PC-9 (cell line): ENCODE data around the gene CDC20. TPM values are rescaled to one million over a fixed set of nuclear protein-coding genes. Genes with fewer than 3 reads are reported as not detected.

Experiments
- BruUV-seq: library from RNA; stranded (reverse); fragments of 400-500 nt; replicated peaks from 2 replicates; lab custom pipeline; 2021; lab: Mats Ljungman, UMichigan
- CTCF ChIA-PET: fragments of 300-600 bp; sonication (Branson Sonifier 250); formaldehyde crosslinking; loops from one replicate; lab custom pipeline; 2022; ENCODE audit warnings: antibody characterized with exemption; lab: Charles Lee
- POLR2A ChIA-PET: fragments of 300-600 bp; sonication (Branson Sonifier 250); formaldehyde crosslinking; loops from one replicate; lab custom pipeline; 2022; ENCODE audit warnings: antibody characterized with exemption; ENCODE audit not compliant: unreplicated experiment; lab: Charles Lee
- DNase-seq, 2 experiments: peaks; one replicate each; pipeline versions ENCODE4 v3.0.0 to v3.0.0-alpha.2; 2015 to 2022; ENCODE audit warnings: mixed read lengths in 1 of 2
- H2AFZ ChIP-seq: fragments of 200-600 bp; sonication (generic); 2 replicates; pipeline ENCODE4 v1.8.1; 2017; ENCODE audit warnings: antibody characterized with exemption
- H3F3A ChIP-seq: fragments of 200-600 bp; sonication (generic); 2 replicates; pipeline ENCODE4 v1.8.1; 2017; ENCODE audit warnings: antibody characterized with exemption, mild to moderate bottlenecking, low read depth; ENCODE audit not compliant: insufficient read depth
- H3K27ac ChIP-seq: fragments of 200-600 bp; sonication (generic); 2 replicates; pipeline ENCODE4 v1.6.1; 2016; ENCODE audit warnings: mixed run types
- H3K27me3 ChIP-seq: fragments of 200-600 bp; sonication (generic); 2 replicates; pipeline ENCODE4 v1.6.1; 2016; ENCODE audit warnings: low read depth, mixed run types; ENCODE audit not compliant: insufficient read depth
- H3K36me3 ChIP-seq: fragments of 200-600 bp; sonication (generic); 2 replicates; pipeline ENCODE4 v1.6.1; 2016; ENCODE audit warnings: low read depth, mixed run types
- H3K4me1 ChIP-seq: fragments of 200-600 bp; sonication (generic); replicated peaks from 2 replicates; pipeline ENCODE4 v1.6.1; 2016; ENCODE audit warnings: mixed run types; ENCODE audit not compliant: insufficient read depth
- H3K4me2 ChIP-seq: fragments of 200-600 bp; sonication (generic); 2 replicates; pipeline ENCODE4 v1.6.1; 2017; ENCODE audit warnings: mixed run types
- H3K4me3 ChIP-seq: fragments of 200-600 bp; sonication (generic); 2 replicates; pipeline ENCODE4 v1.6.1; 2016; ENCODE audit warnings: mixed run types
- H3K79me2 ChIP-seq: fragments of 200-600 bp; sonication (generic); 2 replicates; pipeline ENCODE4 v1.6.1; 2017; ENCODE audit warnings: low read depth, mixed run types
- H3K9me2 ChIP-seq: fragments of 200-600 bp; sonication (generic); 2 replicates; pipeline ENCODE4 v1.8.1; 2017; ENCODE audit warnings: mild to moderate bottlenecking; ENCODE audit not compliant: insufficient read depth
- H3K9me3 ChIP-seq: fragments of 200-600 bp; sonication (generic); 2 replicates; pipeline ENCODE4 v1.8.1; 2016; ENCODE audit warnings: low read depth; ENCODE audit not compliant: insufficient read depth
- H4K20me1 ChIP-seq: fragments of 200-600 bp; sonication (generic); 2 replicates; pipeline ENCODE4 v1.8.1; 2017; ENCODE audit not compliant: insufficient read depth
- CTCF ChIP-seq: fragments of 200-600 bp; sonication (generic); conservative IDR thresholded peaks from 2 replicates; pipeline ENCODE4 v1.6.1; 2017; ENCODE audit warnings: mixed run types, antibody characterized with exemption, mild to moderate bottlenecking, moderate library complexity
- EZH2 ChIP-seq: fragments of 200-600 bp; sonication (generic); IDR thresholded peaks from 2 replicates; pipeline ENCODE4 v1.8.0; 2017; ENCODE audit warnings: antibody characterized with exemption, low read depth
- intact Hi-C: fragments of 100-400 bp; cut with micrococcal nuclease; formaldehyde crosslinking; loops from one replicate; pipeline ENCODE4 v1.10.0; 2022; ENCODE audit not compliant: unreplicated experiment
- total RNA-seq: library from RNA; stranded (reverse); gene quantifications from 2 replicates; pipeline ENCODE4 v1.2.3, GENCODE V29; 2021

Gene CDC20
- total RNA-seq, 1 experiment from 2014 or later = 229 TPM

DNA sequence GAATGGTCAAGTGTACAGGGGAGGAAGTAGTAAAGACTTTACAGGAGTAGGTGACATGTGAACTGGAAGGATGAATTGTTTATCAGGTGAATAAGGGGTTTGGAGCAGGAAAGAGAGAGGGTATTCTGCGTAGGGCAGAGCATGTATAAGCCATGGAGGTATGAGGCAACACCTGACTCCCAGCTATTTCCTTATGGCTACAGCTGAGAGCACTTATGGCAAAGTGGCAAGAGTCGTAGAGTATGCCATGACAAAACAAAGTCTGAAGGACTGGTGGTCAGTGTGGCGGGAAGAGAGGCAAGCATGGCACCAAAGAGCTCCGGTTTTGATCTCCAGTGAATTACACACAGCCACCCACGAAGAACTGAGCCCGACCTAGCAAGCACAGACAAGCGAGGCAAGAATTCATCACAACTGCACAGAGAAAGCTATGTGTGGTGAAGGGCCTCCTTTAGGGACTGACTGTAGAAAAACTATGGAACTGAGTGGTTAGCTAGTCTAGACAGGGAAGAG, 18.0 kb downstream of the CDC20 start:
- POLR2A ChIA-PET = no interaction called here
- no peaks in the 10 kb centered on the region for H3K9me3 ChIP-seq
- CTCF ChIA-PET = no interaction called here
- H3K27ac ChIP-seq = no peak overlapping the region
- H2AFZ ChIP-seq = no peak overlapping the region
- H3K4me3 ChIP-seq = no peak overlapping the region
- H3K36me3 ChIP-seq = no peaks in the 10 kb centered on the region
- TF ChIP-seq EZH2 (no peak), CTCF (no peak)
- no peaks in the 10 kb centered on the region for H4K20me1 ChIP-seq
- H3K79me2 ChIP-seq = peaks cover 6% of the 10 kb centered on the region; the same call in 1 of the 2 replicates
- no peak overlapping the region for H3K4me2 ChIP-seq
- H3F3A ChIP-seq = peaks cover 31% of the 10 kb centered on the region
- DNase-seq = no peak
- H3K9me2 ChIP-seq = no peaks in the 10 kb centered on the region
- H3K4me1 ChIP-seq = peaks cover 29% of the 10 kb centered on the region
- intact Hi-C loops = no loop called here
- no peaks in the 10 kb centered on the region for H3K27me3 ChIP-seq
- BruUV-seq = no TSS peak

DNA sequence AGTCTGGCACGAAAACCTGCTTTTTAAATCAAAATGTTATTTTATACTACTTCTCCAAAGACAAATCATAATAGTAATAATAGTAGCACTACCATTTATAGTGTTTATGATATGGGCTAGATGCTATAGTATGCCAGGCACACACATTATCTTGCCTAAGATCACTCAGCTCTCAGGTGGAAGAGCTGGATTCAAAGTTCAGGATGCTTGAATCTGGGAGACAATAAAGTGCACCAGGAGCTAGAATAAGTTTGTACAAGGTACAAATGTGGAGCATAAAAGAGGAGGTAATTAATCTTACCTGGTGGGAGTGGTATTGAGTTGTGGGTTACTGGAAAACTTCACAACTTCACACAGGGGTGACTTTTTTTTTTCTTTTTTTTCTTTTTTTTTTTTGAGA, 19.1 kb downstream of the CDC20 start:
- no peaks in the 10 kb centered on the region for H3K27me3 ChIP-seq
- peaks cover 24% of the 10 kb centered on the region for H3F3A ChIP-seq
- TF ChIP-seq EZH2 (no peak), CTCF (no peak)
- no peak for DNase-seq
- H3K36me3 ChIP-seq = peaks cover 4% of the 10 kb centered on the region; the same call in 1 of the 2 replicates
- no TSS peak for BruUV-seq
- CTCF ChIA-PET = interaction anchor here (0.6 kb wide), 2 partner anchors 143 to 465 kb away, joined by 3 read pairs; no protein-coding TSS in a partner anchor
- H3K79me2 ChIP-seq = 0 out of 2 replicates have a peak, but pooled peaks cover 6% of the 10 kb centered on the region
- H3K4me1 ChIP-seq = peaks cover 18% of the 10 kb centered on the region
- H4K20me1 ChIP-seq = no peaks in the 10 kb centered on the region
- no peaks in the 10 kb centered on the region for H3K9me2 ChIP-seq
- H3K9me3 ChIP-seq = no peaks in the 10 kb centered on the region
- intact Hi-C loops = no loop called here
- no peak overlapping the region for H3K27ac ChIP-seq
- POLR2A ChIA-PET = interaction anchor here (0.7 kb wide), 1 partner anchor 12 kb away, joined by 14 read pairs; the partner anchor contains the start of genes MED8 and SZT2
- H3K4me2 ChIP-seq = no peak overlapping the region
- H2AFZ ChIP-seq = no peak overlapping the region
- no peak overlapping the region for H3K4me3 ChIP-seq

DNA sequence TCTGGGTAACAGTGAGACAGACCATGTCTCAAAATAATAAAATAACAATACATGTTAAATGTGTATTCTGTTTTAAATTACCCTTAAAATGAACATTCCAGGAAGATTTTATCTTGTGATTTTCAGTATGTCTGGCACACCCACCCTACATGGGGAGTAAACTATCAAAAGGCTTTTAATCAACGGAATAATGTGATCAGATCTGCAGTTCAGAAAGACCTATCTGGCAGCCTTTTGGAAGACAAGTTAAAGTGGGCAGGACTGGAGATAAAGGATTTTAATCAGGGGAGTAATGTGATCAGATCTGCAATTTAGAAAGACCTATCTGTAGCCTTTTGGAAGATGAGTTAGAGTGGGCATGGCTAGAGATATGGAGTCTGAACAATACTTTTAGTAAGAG, 20.7 kb downstream of the CDC20 start:
- TF ChIP-seq CTCF (no peak), EZH2 (no peak)
- no peaks in the 10 kb centered on the region for H4K20me1 ChIP-seq
- H3K4me2 ChIP-seq = no peak overlapping the region
- intact Hi-C loops = no loop called here
- no peak overlapping the region for H3K27ac ChIP-seq
- no peaks in the 10 kb centered on the region for H3K27me3 ChIP-seq
- POLR2A ChIA-PET = no interaction called here
- no peak overlapping the region for H2AFZ ChIP-seq
- CTCF ChIA-PET = no interaction called here
- H3K79me2 ChIP-seq = 0 out of 2 replicates have a peak, but pooled peaks cover 2% of the 10 kb centered on the region
- no peak overlapping the region for H3K4me3 ChIP-seq
- H3K36me3 ChIP-seq = peaks cover 11% of the 10 kb centered on the region; the same call in 1 of the 2 replicates
- H3K9me2 ChIP-seq = no peaks in the 10 kb centered on the region
- no TSS peak for BruUV-seq
- H3K4me1 ChIP-seq = peaks cover 2% of the 10 kb centered on the region; the same call in 1 of the 2 replicates
- peaks cover 19% of the 10 kb centered on the region; the same call in 1 of the 2 replicates for H3F3A ChIP-seq
- no peak for DNase-seq
- H3K9me3 ChIP-seq = no peaks in the 10 kb centered on the region
